GM23248 (cell line): ENCODE data around the gene FMO1. TPM values are rescaled to one million over a fixed set of nuclear protein-coding genes. Genes with fewer than 3 reads are reported as not detected.

Experiments used
- DNase-seq: peaks from one replicate; pipeline ENCODE4 v3.0.0-alpha.2; 2015
- H2AFZ ChIP-seq: fragments of 200-600 bp; sonication (generic); 2 replicates; pipeline ENCODE4 v1.6.1; 2016; ENCODE audit warnings: antibody characterized with exemption
- H3F3A ChIP-seq: fragments of 200-600 bp; sonication (generic); 2 replicates; pipeline ENCODE4 v1.6.1; 2016; ENCODE audit warnings: mild to moderate bottlenecking, antibody characterized with exemption, mixed run types; ENCODE audit not compliant: insufficient read depth
- H3K27ac ChIP-seq: fragments of 200-600 bp; sonication (generic); 2 replicates; pipeline ENCODE4 v1.5.1; 2016; ENCODE audit warnings: mild to moderate bottlenecking
- H3K27me3 ChIP-seq: fragments of 200-600 bp; sonication (generic); replicated peaks from 2 replicates; pipeline ENCODE4 v1.6.1; 2016; ENCODE audit warnings: mild to moderate bottlenecking; ENCODE audit not compliant: insufficient read depth
- H3K36me3 ChIP-seq: fragments of 200-600 bp; sonication (generic); 2 replicates; pipeline ENCODE4 v1.6.1; 2016; ENCODE audit warnings: low read depth, mild to moderate bottlenecking
- H3K4me1 ChIP-seq: fragments of 200-600 bp; sonication (generic); 2 replicates; pipeline ENCODE4 v1.6.1; 2016; ENCODE audit warnings: mild to moderate bottlenecking; ENCODE audit not compliant: insufficient read depth
- H3K4me2 ChIP-seq: fragments of 200-600 bp; sonication (generic); one replicate; pipeline ENCODE4 v1.6.1; 2016; ENCODE audit warnings: mild to moderate bottlenecking; ENCODE audit not compliant: unreplicated experiment
- H3K4me3 ChIP-seq: fragments of 200-600 bp; sonication (generic); 2 replicates; pipeline ENCODE4 v1.5.1; 2016; ENCODE audit warnings: mild to moderate bottlenecking
- H3K79me2 ChIP-seq: fragments of 200-600 bp; sonication (generic); 2 replicates; pipeline ENCODE4 v1.6.1; 2016; ENCODE audit warnings: mild to moderate bottlenecking; ENCODE audit not compliant: insufficient read depth
- H3K9ac ChIP-seq: fragments of 200-600 bp; sonication (generic); 2 replicates; pipeline ENCODE4 v1.6.1; 2016; ENCODE audit warnings: mild to moderate bottlenecking
- H3K9me2 ChIP-seq: fragments of 200-600 bp; sonication (generic); 2 replicates; pipeline ENCODE4 v1.6.1; 2016; ENCODE audit warnings: mixed run types, mild to moderate bottlenecking, moderate library complexity; ENCODE audit not compliant: insufficient read depth
- H3K9me3 ChIP-seq: fragments of 200-600 bp; sonication (generic); one replicate; pipeline ENCODE4 v1.6.1; 2017; ENCODE audit warnings: low read depth
- H4K20me1 ChIP-seq: fragments of 200-600 bp; sonication (generic); 2 replicates; pipeline ENCODE4 v1.6.0; 2016; ENCODE audit not compliant: insufficient read depth
- EZH2 ChIP-seq: fragments of 200-600 bp; sonication (generic); IDR thresholded peaks from 2 replicates; pipeline ENCODE4 v1.6.1; 2018; ENCODE audit warnings: antibody characterized with exemption, mild to moderate bottlenecking; ENCODE audit not compliant: insufficient read depth, poor library complexity, severe bottlenecking
- EZH2phosphoT487 ChIP-seq: fragments of 200-600 bp; sonication (generic); IDR thresholded peaks from 2 replicates; pipeline ENCODE4 v1.6.1; 2018; ENCODE audit warnings: antibody characterized with exemption, moderate library complexity, mild to moderate bottlenecking, low read depth; ENCODE audit not compliant: insufficient read depth
- WGBS, 2 experiments: methylation state at CpG; one replicate each; pipeline ENCODE4 v1.1.6; 2015 to 2017; ENCODE audit warnings: low lambda C conversion rate in 2 of 2, low coverage in 1 of 2; ENCODE audit errors: missing lambda C conversion rate in 2 of 2; 5-methylcytosine and 5-hydroxymethylcytosine counted together
- in situ Hi-C: fragments of 300-500 bp; cut with MboI; formaldehyde crosslinking; loops from 2 replicates; pipeline ENCODE4 v1.15.0; 2020
- polyA plus RNA-seq: library from polyadenylated mRNA; unstranded; fragments of >200 nt; fragmentation: Nextera tagmentation; extraction: Ambion mirVana; gene quantifications from 2 replicates; pipeline ENCODE4 v1.2.1, GENCODE V29; 2016
- total RNA-seq: library from RNA; depleted of rRNA; stranded (reverse); fragments of >200 nt; shearing (Covaris generic); gene quantifications from 2 replicates; pipeline ENCODE4 v1.2.3, GENCODE V29; 2014

Gene FMO1
- total and polyA plus RNA-seq, 2 experiments from 2014 or later = not detected

- H3K4me2 ChIP-seq = no peak overlapping the region
- H3K9me2 ChIP-seq = no peaks in the 10 kb centered on the region
- no peaks in the 10 kb centered on the region for H3K9me3 ChIP-seq
- H3K4me3 ChIP-seq = no peak overlapping the region
- no peaks in the 10 kb centered on the region for H4K20me1 ChIP-seq
- no peak for DNase-seq
- no peaks in the 10 kb centered on the region for H3F3A ChIP-seq
- no peaks in the 10 kb centered on the region for H3K36me3 ChIP-seq
- H3K79me2 ChIP-seq = no peaks in the 10 kb centered on the region
- TF ChIP-seq EZH2phosphoT487 (no peak), EZH2 (no peak)
- in situ Hi-C loops = no loop called here
- no peaks in the 10 kb centered on the region for H3K27me3 ChIP-seq
- no peaks in the 10 kb centered on the region; the same call in 1 of the 2 replicates for H3K4me1 ChIP-seq
- no peak overlapping the region for H2AFZ ChIP-seq
- H3K9ac ChIP-seq = no peak overlapping the region
- WGBS, 2 experiments = 82 to 86% methylated on average over 4 of the region's 4 CpGs
- no peak overlapping the region for H3K27ac ChIP-seq
Observed at GRCh38 chr1:171261336-171261735, 13.0 kb downstream of the FMO1 start.

DNA sequence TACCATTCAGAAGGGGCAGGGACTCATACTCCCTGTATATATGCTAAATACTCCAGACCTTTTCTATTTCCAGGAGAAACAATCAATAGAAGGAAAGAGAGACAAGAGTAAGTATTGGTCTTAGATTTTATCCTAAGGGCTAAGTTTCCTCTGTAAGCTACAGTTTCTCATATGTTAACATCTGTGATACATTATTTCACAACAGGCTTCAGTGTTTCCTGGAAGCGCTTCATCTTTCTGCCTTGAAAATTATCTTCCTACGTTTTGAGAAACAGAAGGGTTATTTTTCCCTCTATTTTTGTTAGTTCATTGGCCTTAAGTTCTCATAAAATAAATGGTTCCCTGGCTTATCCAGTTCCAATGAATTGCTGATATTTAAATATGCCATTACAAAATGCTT, 15.6 kb downstream of the FMO1 start:
- no peak overlapping the region for H3K27ac ChIP-seq
- 8 to 13% methylated on average over 2 of the region's 2 CpGs for WGBS, 2 experiments
- no peak overlapping the region for H3K4me3 ChIP-seq
- DNase-seq = peak; percentile 24
- TF ChIP-seq EZH2phosphoT487 (no peak), EZH2 (no peak)
- no peaks in the 10 kb centered on the region for H3K9me3 ChIP-seq
- H3F3A ChIP-seq = no peaks in the 10 kb centered on the region
- H3K9me2 ChIP-seq = no peaks in the 10 kb centered on the region
- H4K20me1 ChIP-seq = no peaks in the 10 kb centered on the region
- in situ Hi-C loops = no loop called here
- H3K79me2 ChIP-seq = no peaks in the 10 kb centered on the region
- no peak overlapping the region for H2AFZ ChIP-seq
- no peak overlapping the region for H3K9ac ChIP-seq
- no peaks in the 10 kb centered on the region for H3K27me3 ChIP-seq
- H3K36me3 ChIP-seq = no peaks in the 10 kb centered on the region
- no peaks in the 10 kb centered on the region for H3K4me1 ChIP-seq
- no peak overlapping the region for H3K4me2 ChIP-seq

GRCh38 chr1:171265686-171266085, 17.4 kb downstream of the FMO1 start:
- Histone ChIP-seq H3K4me3 (no peak overlapping the region), H3K9me3 (no peaks in the 10 kb centered on the region), H3K4me2 (no peak overlapping the region), H3K4me1 (no peaks in the 10 kb centered on the region), H3K27ac (no peak overlapping the region), H3K9ac (no peak overlapping the region), H3K36me3 (no peaks in the 10 kb centered on the region), H2AFZ (no peak overlapping the region), H3K27me3 (0 out of 2 replicates have a peak, but pooled peaks cover 4% of the 10 kb centered on the region), H3K9me2 (no peaks in the 10 kb centered on the region), H4K20me1 (no peaks in the 10 kb centered on the region), H3F3A (no peaks in the 10 kb centered on the region), H3K79me2 (no peaks in the 10 kb centered on the region)
- no peak for DNase-seq
- 51 to 55% methylated on average over 2 of the region's 2 CpGs for WGBS, 2 experiments
- in situ Hi-C loops = no loop called here
- TF ChIP-seq EZH2phosphoT487 (no peak), EZH2 (no peak)

DNA sequence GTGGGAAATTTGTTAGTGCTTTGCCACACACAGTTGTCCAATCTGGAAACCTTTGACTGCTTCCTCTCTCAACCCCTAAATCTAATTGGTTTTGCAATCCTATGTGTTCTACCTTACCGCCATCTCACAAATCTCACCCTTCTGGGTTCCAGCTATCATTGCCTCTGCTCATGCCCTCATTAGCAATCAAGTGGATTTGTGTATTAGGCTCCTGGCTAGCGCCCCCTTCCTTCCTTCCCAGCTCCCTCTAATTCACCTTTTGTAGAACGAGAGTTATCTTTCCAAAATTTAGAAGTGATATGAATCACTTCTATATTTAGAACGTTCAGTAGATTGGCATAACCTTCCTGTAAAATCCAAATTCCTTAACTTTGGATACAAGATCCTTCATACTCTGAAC, 18.6 kb downstream of the FMO1 start:
- DNase-seq = no peak
- no peaks in the 10 kb centered on the region for H3K36me3 ChIP-seq
- no peak overlapping the region for H3K27ac ChIP-seq
- no peak for TF ChIP-seq EZH2
- no peak for TF ChIP-seq EZH2phosphoT487
- H3K27me3 ChIP-seq = 0 out of 2 replicates have a peak, but pooled peaks cover 4% of the 10 kb centered on the region
- H2AFZ ChIP-seq = no peak overlapping the region
- no peak overlapping the region for H3K9ac ChIP-seq
- H3K9me3 ChIP-seq = no peaks in the 10 kb centered on the region
- H3K79me2 ChIP-seq = no peaks in the 10 kb centered on the region
- no peaks in the 10 kb centered on the region for H3K9me2 ChIP-seq
- no peaks in the 10 kb centered on the region for H3F3A ChIP-seq
- H3K4me2 ChIP-seq = no peak overlapping the region
- 55 to 59% methylated on average over 4 of the region's 4 CpGs for WGBS, 2 experiments
- in situ Hi-C loops = no loop called here
- H3K4me3 ChIP-seq = no peak overlapping the region
- no peaks in the 10 kb centered on the region for H4K20me1 ChIP-seq
- no peaks in the 10 kb centered on the region for H3K4me1 ChIP-seq

DNA sequence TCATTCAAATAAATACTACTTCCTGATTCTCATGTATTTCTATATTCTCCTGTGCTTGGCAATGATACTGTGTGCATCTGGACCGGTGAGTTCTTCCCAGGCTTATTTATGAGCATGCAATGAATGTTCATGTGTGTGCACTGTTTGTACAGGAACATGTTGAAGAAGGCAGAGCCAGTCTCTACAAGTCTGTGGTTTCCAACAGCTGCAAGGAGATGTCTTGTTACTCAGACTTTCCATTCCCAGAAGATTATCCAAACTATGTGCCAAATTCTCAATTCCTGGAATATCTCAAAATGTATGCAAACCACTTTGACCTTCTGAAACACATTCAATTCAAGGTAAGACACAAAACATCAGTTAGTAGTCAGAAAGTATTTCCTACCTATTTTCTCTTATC, 19.1 kb downstream of the FMO1 start:
- 0 to 7% methylated on average over 1 of the region's 1 CpG for WGBS, 2 experiments
- Histone ChIP-seq H4K20me1 (no peaks in the 10 kb centered on the region), H3K4me2 (no peak overlapping the region), H2AFZ (no peak overlapping the region), H3K9me2 (no peaks in the 10 kb centered on the region), H3K79me2 (no peaks in the 10 kb centered on the region), H3K4me1 (no peaks in the 10 kb centered on the region), H3K4me3 (no peak overlapping the region), H3K9me3 (no peaks in the 10 kb centered on the region), H3K27ac (no peak overlapping the region), H3K27me3 (0 out of 2 replicates have a peak, but pooled peaks cover 4% of the 10 kb centered on the region), H3F3A (no peaks in the 10 kb centered on the region), H3K36me3 (no peaks in the 10 kb centered on the region), H3K9ac (no peak overlapping the region)
- TF ChIP-seq EZH2phosphoT487 = no peak
- no peak for TF ChIP-seq EZH2
- DNase-seq = peak; percentile 36
- in situ Hi-C loops = no loop called here
